CD14-positive monocyte (primary cell): ENCODE measurements around the gene DNAI1. TPM values are rescaled to one million over a fixed set of nuclear protein-coding genes. Genes with fewer than 3 reads are reported as not detected.
"Not testable (repeated sequence)": the region's sequence is repeated elsewhere in the genome, so short reads cannot be mapped to it uniquely, and the experiment has no call there.

Source experiments
- DNase-seq, 3 donors: peaks; one replicate each; pipeline ENCODE4 v3.0.0-alpha.2; 2011 to 2022
- H2AFZ ChIP-seq: 2 replicates; pipeline ENCODE4 v1.6.0; 2012; ENCODE audit warnings: mild to moderate bottlenecking, low read depth, low read length, inconsistent platforms; ENCODE audit not compliant: insufficient read depth, poor library complexity, severe bottlenecking
- H3K27ac ChIP-seq, 2 donors: 1 replicate in 1 of 2; 2 replicates in 1 of 2; pipeline ENCODE4 v1.5.1; 2012 to 2013; ENCODE audit warnings: low read length in 2 of 2, control low read depth in 1 of 2, inconsistent platforms in 1 of 2, low read depth in 1 of 2, mild to moderate bottlenecking in 1 of 2
- H3K27me3 ChIP-seq, 2 donors: one replicate each; pipeline versions ENCODE4 v1.6.0 to v1.6.1; 2011 to 2013; ENCODE audit warnings: low read length in 2 of 2; ENCODE audit not compliant: control insufficient read depth in 2 of 2, insufficient read depth in 2 of 2
- H3K36me3 ChIP-seq, 2 donors: replicated peaks in 1 of 2; 1 replicate in 1 of 2; 2 replicates in 1 of 2; pipeline versions ENCODE4 v1.5.1 to v1.6.1; 2012 to 2013; ENCODE audit warnings: low read length in 2 of 2, control low read depth in 1 of 2, inconsistent platforms in 1 of 2, mild to moderate bottlenecking in 1 of 2; ENCODE audit not compliant: insufficient read depth in 2 of 2, control insufficient read depth in 1 of 2
- H3K4me1 ChIP-seq, 2 donors: 1 replicate in 1 of 2; 2 replicates in 1 of 2; pipeline versions ENCODE4 v1.5.1 to v1.6.1; 2012 to 2013; ENCODE audit warnings: low read length in 2 of 2, control low read depth in 1 of 2, inconsistent platforms in 1 of 2, mild to moderate bottlenecking in 1 of 2, moderate library complexity in 1 of 2; ENCODE audit not compliant: insufficient read depth in 2 of 2, control insufficient read depth in 1 of 2
- H3K4me2 ChIP-seq: replicated peaks from 2 replicates; pipeline ENCODE3; 2012; ENCODE audit warnings: low read length, moderate library complexity, mild to moderate bottlenecking; ENCODE audit not compliant: poor library complexity, severe bottlenecking; ENCODE audit errors: extremely low read depth
- H3K4me3 ChIP-seq, 3 experiments: fragments of 200-600 bp in 1 of 3; sonication (generic) in 1 of 3; replicated peaks in 1 of 3; 1 replicate in 2 of 3; 2 replicates in 1 of 3; pipeline ENCODE4 v1.5.1; 2011 to 2013; ENCODE audit warnings: low read length in 3 of 3, mild to moderate bottlenecking in 3 of 3, control low read depth in 2 of 3, low read depth in 2 of 3, inconsistent platforms in 1 of 3, moderate library complexity in 1 of 3
- H3K79me2 ChIP-seq: 2 replicates; pipeline ENCODE4 v1.6.0; 2012; ENCODE audit warnings: mild to moderate bottlenecking, control low read depth, inconsistent platforms, low read length, moderate library complexity; ENCODE audit not compliant: insufficient read depth
- H3K9ac ChIP-seq: 2 replicates; pipeline ENCODE4 v1.6.0; 2017; ENCODE audit warnings: low read length, mild to moderate bottlenecking; ENCODE audit not compliant: insufficient read depth, poor library complexity, severe bottlenecking
- H3K9me3 ChIP-seq, 2 donors: replicated peaks in 1 of 2; 1 replicate in 1 of 2; 2 replicates in 1 of 2; pipeline versions ENCODE4 v1.5.1 to v1.6.1; 2012 to 2013; ENCODE audit warnings: low read length in 2 of 2, control low read depth in 1 of 2; ENCODE audit not compliant: control insufficient read depth in 1 of 2, insufficient read depth in 1 of 2
- H4K20me1 ChIP-seq: 2 replicates; pipeline ENCODE4 v1.6.0; 2012; ENCODE audit warnings: mild to moderate bottlenecking, low read length, control low read depth, moderate library complexity; ENCODE audit not compliant: insufficient read depth
- H3K27ac Mint-ChIP-seq, 7 donors: one replicate each; pipeline ENCODE4 v1.8.0; 2020; ENCODE audit warnings: mild to moderate bottlenecking in 7 of 7, mixed read lengths in 7 of 7, moderate library complexity in 6 of 7, inconsistent platforms in 2 of 7
- H3K27me3 Mint-ChIP-seq, 3 donors: one replicate each; pipeline ENCODE4 v1.8.0; 2021 to 2022; ENCODE audit warnings: low read depth in 3 of 3, mild to moderate bottlenecking in 3 of 3, mixed read lengths in 3 of 3, moderate library complexity in 3 of 3, inconsistent platforms in 1 of 3
- H3K36me3 Mint-ChIP-seq, 2 donors: one replicate each; pipeline ENCODE4 v1.8.0; 2020; ENCODE audit warnings: mixed read lengths in 2 of 2, inconsistent platforms in 1 of 2, mild to moderate bottlenecking in 1 of 2
- H3K4me1 Mint-ChIP-seq: one replicate; pipeline ENCODE4 v1.8.0; 2020; ENCODE audit warnings: mild to moderate bottlenecking, mixed read lengths
- H3K4me3 Mint-ChIP-seq, 2 donors: one replicate each; pipeline ENCODE4 v1.8.0; 2020; ENCODE audit warnings: mild to moderate bottlenecking in 2 of 2, mixed read lengths in 2 of 2, moderate library complexity in 1 of 2
- H3K9me3 Mint-ChIP-seq, 7 donors: one replicate each; pipeline ENCODE4 v1.8.0; 2020 to 2022; ENCODE audit warnings: mixed read lengths in 7 of 7, mild to moderate bottlenecking in 6 of 7, moderate library complexity in 6 of 7, inconsistent platforms in 2 of 7
- CTCF ChIP-seq: fragments of 200-600 bp; IDR thresholded peaks from one replicate; pipeline ENCODE4 v1.8.0; 2022; ENCODE audit warnings: antibody characterized with exemption, mild to moderate bottlenecking
- WGBS: methylation state at CpG from one replicate; pipeline ENCODE4 v1.1.5; 2013; ENCODE audit warnings: missing lambda C conversion rate; ENCODE audit not compliant: insufficient coverage; 5-methylcytosine and 5-hydroxymethylcytosine counted together
- intact Hi-C, 2 donors: fragments of 100-400 bp; cut with micrococcal nuclease; formaldehyde crosslinking; loops; one replicate each; pipeline versions ENCODE4 v1.15.0 to v1.15.1; 2023
- polyA plus RNA-seq, 3 donors: library from polyadenylated mRNA; depleted of rRNA in 1 of 3; unstranded in 2 of 3; stranded (reverse) in 1 of 3; fragments of 300-500 nt in 2 of 3; fragments of >200 nt in 1 of 3; fragmentation: Illumina TruSeq in 2 of 3; gene quantifications; 1 replicate in 2 of 3; 2 replicates in 1 of 3; pipeline ENCODE4 v1.2.3, GENCODE V29; 2012 to 2021

Gene DNAI1
- polyA plus RNA-seq, 3 donors = not detected

GRCh38 chr9:34482746-34483145, 24.1 kb downstream of the DNAI1 start:
- H3K9me3 ChIP-seq, H4K20me1 ChIP-seq, H3K9ac ChIP-seq, H3K4me1 Mint-ChIP-seq, H3K4me2 ChIP-seq, H3K36me3 Mint-ChIP-seq, intact Hi-C loops, DNase-seq, H3K4me1 ChIP-seq, H3K27ac Mint-ChIP-seq, H3K9me3 Mint-ChIP-seq, H2AFZ ChIP-seq, H3K79me2 ChIP-seq, H3K4me3 Mint-ChIP-seq, H3K36me3 ChIP-seq, H3K27ac ChIP-seq, H3K4me3 ChIP-seq, H3K27me3 ChIP-seq: not testable (repeated sequence)
- peaks cover 12 to 13% (median 13%) of the 10 kb centered on the region in 3 donors for H3K27me3 Mint-ChIP-seq
- 100% methylated on average over 3 of the region's 27 CpGs for WGBS

- no peak overlapping the region for H3K4me3 ChIP-seq
These were observed 26.1 kb downstream of the DNAI1 start for GRCh38 chr9:34484678-34485077.

More at GRCh38 chr9:34484678-34485077, 26.1 kb downstream of the DNAI1 start:
- Histone ChIP-seq H3K27ac (no peak overlapping the region), H3K36me3 (no peaks in the 10 kb centered on the region), H3K79me2 (no peaks in the 10 kb centered on the region), H3K4me1 (no peaks in the 10 kb centered on the region), H2AFZ (no peak overlapping the region), H3K9ac (no peak overlapping the region), H3K4me2 (no peak overlapping the region), H4K20me1 (no peaks in the 10 kb centered on the region), H3K27me3 (peaks cover 0 to 2% of the 10 kb centered on the region in 2 donors), H3K9me3 (no peaks in the 10 kb centered on the region)
- Mint-ChIP-seq H3K4me3 (no peak overlapping the region), H3K27ac (no peak overlapping the region), H3K36me3 (no peaks in the 10 kb centered on the region), H3K9me3 (no peaks in the 10 kb centered on the region), H3K27me3 (peaks cover 12 to 16% (median 12%) of the 10 kb centered on the region in 3 donors), H3K4me1 (no peaks in the 10 kb centered on the region)
- intact Hi-C loops = no loop called here
- TF ChIP-seq CTCF = no peak
- no peak for DNase-seq
